Smooth muscle cell (in vitro differentiated cells): ENCODE data around the gene KCNV2. TPM values are rescaled to one million over a fixed set of nuclear protein-coding genes. Genes with fewer than 3 reads are reported as not detected.

ENCODE experiments used
- DNase-seq: peaks from one replicate; lab custom pipeline; 2025; ENCODE audit not compliant: unreplicated experiment; lab: John Stamatoyannopoulos, UW
- H2AFZ ChIP-seq: fragments of 200-600 bp; sonication (generic); 2 replicates; pipeline ENCODE4 v1.6.0; 2016; ENCODE audit warnings: antibody characterized with exemption, low read depth, mild to moderate bottlenecking
- H3F3A ChIP-seq: fragments of 200-600 bp; sonication (generic); 2 replicates; pipeline ENCODE4 v1.6.0; 2017; ENCODE audit warnings: antibody characterized with exemption, low read depth
- H3K27ac ChIP-seq: fragments of 200-600 bp; sonication (generic); 2 replicates; pipeline ENCODE4 v1.5.1; 2016; ENCODE audit warnings: low read depth, mild to moderate bottlenecking
- H3K27me3 ChIP-seq: fragments of 200-600 bp; sonication (generic); 2 replicates; pipeline ENCODE4 v1.6.1; 2016; ENCODE audit warnings: low read depth, mild to moderate bottlenecking
- H3K36me3 ChIP-seq: fragments of 200-600 bp; sonication (generic); 2 replicates; pipeline ENCODE4 v1.5.1; 2016; ENCODE audit warnings: low read depth
- H3K4me1 ChIP-seq: fragments of 200-600 bp; sonication (generic); 2 replicates; pipeline ENCODE4 v1.5.1; 2016; ENCODE audit warnings: low read depth
- H3K4me2 ChIP-seq: fragments of 200-600 bp; sonication (generic); 2 replicates; pipeline ENCODE4 v1.6.0; 2016; ENCODE audit warnings: mild to moderate bottlenecking
- H3K4me3 ChIP-seq: fragments of 200-600 bp; sonication (generic); 2 replicates; pipeline ENCODE4 v1.5.1; 2016; ENCODE audit warnings: mild to moderate bottlenecking
- H3K79me2 ChIP-seq: fragments of 200-600 bp; sonication (generic); 2 replicates; pipeline ENCODE4 v1.6.0; 2016; ENCODE audit warnings: low read depth, mild to moderate bottlenecking
- H3K9ac ChIP-seq: fragments of 200-600 bp; sonication (generic); 2 replicates; pipeline ENCODE4 v1.6.0; 2016; ENCODE audit warnings: low read depth
- H3K9me3 ChIP-seq: fragments of 200-600 bp; sonication (generic); replicated peaks from 2 replicates; pipeline ENCODE4 v1.5.1; 2016; ENCODE audit warnings: low read depth
- H4K20me1 ChIP-seq: fragments of 200-600 bp; sonication (generic); 2 replicates; pipeline ENCODE4 v1.6.0; 2016; ENCODE audit warnings: low read depth
- CTCF ChIP-seq: fragments of 200-600 bp; sonication (generic); IDR thresholded peaks from 2 replicates; pipeline ENCODE4 v1.5.1; 2017; ENCODE audit warnings: borderline replicate concordance, mild to moderate bottlenecking, antibody characterized with exemption; ENCODE audit not compliant: insufficient read depth, poor library complexity, severe bottlenecking
- WGBS: methylation state at CpG from one replicate; pipeline ENCODE4 v1.1.7; 2016; ENCODE audit warnings: low lambda C conversion rate; 5-methylcytosine and 5-hydroxymethylcytosine counted together
- polyA plus RNA-seq: library from polyadenylated mRNA; unstranded; fragments of >200 nt; fragmentation: Nextera tagmentation; extraction: Ambion mirVana; gene quantifications from 2 replicates; pipeline ENCODE4 v1.2.1, GENCODE V29; 2016
- total RNA-seq: library from RNA; depleted of rRNA; stranded (reverse); fragments of >200 nt; gene quantifications from 2 replicates; pipeline ENCODE4 v1.2.3, GENCODE V29; 2014

The KCNV2 gene
- total and polyA plus RNA-seq, 2 experiments from 2014 or later: not detected

GRCh38 chr9:2711716-2712115 lies 5.6 kb upstream of the KCNV2 start:
- no peaks in the 10 kb centered on the region for H3K36me3 ChIP-seq
- H3K9ac ChIP-seq: no peak overlapping the region
- H3F3A ChIP-seq: no peaks in the 10 kb centered on the region
- no peaks in the 10 kb centered on the region for H3K27me3 ChIP-seq
- 87% methylated on average over 6 of the region's 6 CpGs for WGBS
- no peaks in the 10 kb centered on the region for H3K4me1 ChIP-seq
- H3K9me3 ChIP-seq: no peaks in the 10 kb centered on the region
- H2AFZ ChIP-seq: no peak overlapping the region
- no peak for DNase-seq
- no peaks in the 10 kb centered on the region for H3K79me2 ChIP-seq
- H3K4me3 ChIP-seq: no peak overlapping the region
- H3K4me2 ChIP-seq: no peak overlapping the region
- TF ChIP-seq CTCF: no peak
- no peak overlapping the region for H3K27ac ChIP-seq
- no peaks in the 10 kb centered on the region for H4K20me1 ChIP-seq

GRCh38 chr9:2718001-2718697 lies 839 bp downstream of the KCNV2 start:
- TF ChIP-seq CTCF: no peak
- H3K79me2 ChIP-seq: no peaks in the 10 kb centered on the region

GRCh38 chr9:2718698-2719033 lies 1.4 kb downstream of the KCNV2 start:
- Histone ChIP-seq H3K27ac (no peak overlapping the region), H3K79me2 (no peaks in the 10 kb centered on the region), H3K9ac (no peak overlapping the region), H3F3A (peaks cover 6% of the 10 kb centered on the region), H3K27me3 (no peaks in the 10 kb centered on the region), H3K4me1 (no peaks in the 10 kb centered on the region), H3K4me3 (no peak overlapping the region), H3K4me2 (no peak overlapping the region), H3K36me3 (no peaks in the 10 kb centered on the region), H2AFZ (no peak overlapping the region), H3K9me3 (no peaks in the 10 kb centered on the region), H4K20me1 (no peaks in the 10 kb centered on the region)
- 98% methylated on average over 27 of the region's 29 CpGs for WGBS
- no peak for DNase-seq
- no peak for TF ChIP-seq CTCF

More at GRCh38 chr9:2718001-2718697, 839 bp downstream of the KCNV2 start:
- Histone ChIP-seq H3K4me3 (no peak overlapping the region), H4K20me1 (no peaks in the 10 kb centered on the region), H3F3A (peaks cover 3% of the 10 kb centered on the region), H3K9ac (no peak overlapping the region), H3K4me1 (no peaks in the 10 kb centered on the region), H3K36me3 (no peaks in the 10 kb centered on the region), H3K4me2 (no peak overlapping the region), H3K27me3 (no peaks in the 10 kb centered on the region), H3K9me3 (no peaks in the 10 kb centered on the region), H3K27ac (no peak overlapping the region), H2AFZ (no peak overlapping the region)
- WGBS: 98% methylated on average over 51 of the region's 69 CpGs
- DNase-seq: no peak

GRCh38 chr9:2720179-2720654 lies 2.9 kb downstream of the KCNV2 start:
- Histone ChIP-seq H3K27me3 (no peaks in the 10 kb centered on the region), H3K4me1 (no peaks in the 10 kb centered on the region), H3K4me2 (no peak overlapping the region), H3F3A (peaks cover 6% of the 10 kb centered on the region), H4K20me1 (no peaks in the 10 kb centered on the region), H2AFZ (no peak overlapping the region), H3K9ac (no peak overlapping the region), H3K36me3 (no peaks in the 10 kb centered on the region), H3K4me3 (no peak overlapping the region), H3K27ac (no peak overlapping the region), H3K79me2 (no peaks in the 10 kb centered on the region), H3K9me3 (no peaks in the 10 kb centered on the region)
- TF ChIP-seq CTCF: no peak
- DNase-seq: no peak
- 88% methylated on average over 1 of the region's 1 CpG for WGBS
